HEK293 (cell line): ENCODE measurements around the gene LRRC8E.
A peak's percentile ranks its signal among the peaks of the same experiment; 100 is the strongest.

ENCODE experiments used
- CTCF ChIA-PET: fragments of 350-600 bp; formaldehyde crosslinking; extraction: SDS; loops from one replicate; lab custom pipeline; 2021; ENCODE audit warnings: antibody characterized with exemption; lab: Yijun Ruan, JAX
- POLR2A ChIA-PET: fragments of 300-600 bp; formaldehyde crosslinking; extraction: SDS; loops from one replicate; lab custom pipeline; 2020; ENCODE audit warnings: antibody characterized with exemption, inconsistent platforms; lab: Yijun Ruan, JAX
- H3K27ac ChIP-seq: fragments of 200-500 bp; sonication (Bioruptor generic); 2 replicates; pipeline ENCODE4 v1.5.1; 2014; ENCODE audit warnings: low read depth, low read length, control low read depth, inconsistent platforms; ENCODE audit errors: extremely low read depth
- H3K36me3 ChIP-seq, 2 experiments: fragments of 200-500 bp in 1 of 2; sonication (Bioruptor generic) in 1 of 2; 1 replicate in 1 of 2; 2 replicates in 1 of 2; pipeline ENCODE4 v1.5.1; 2014 to 2017; ENCODE audit warnings: inconsistent platforms in 2 of 2, low read length in 2 of 2; ENCODE audit not compliant: control insufficient read depth in 2 of 2, insufficient read depth in 1 of 2
- H3K4me1 ChIP-seq: fragments of 200-500 bp; sonication (Bioruptor generic); 2 replicates; pipeline ENCODE4 v1.5.1; 2014; ENCODE audit warnings: mild to moderate bottlenecking, low read length, inconsistent platforms; ENCODE audit not compliant: control insufficient read depth, insufficient read depth
- H3K4me3 ChIP-seq: 2 replicates; pipeline ENCODE4 v1.5.1; 2011; ENCODE audit warnings: low read depth, mild to moderate bottlenecking, control low read depth, low read length, moderate library complexity
- H3K9me3 ChIP-seq: fragments of 200-500 bp; sonication (Bioruptor generic); 2 replicates; pipeline ENCODE4 v1.5.1; 2014; ENCODE audit warnings: low read depth, low read length, inconsistent platforms; ENCODE audit not compliant: control insufficient read depth, insufficient read depth
- BCL11A ChIP-seq: fragments of 450-650 bp; formaldehyde crosslinking; IDR thresholded peaks from 2 replicates; pipeline ENCODE4 v1.5.1; 2016; ENCODE audit warnings: low read depth, missing biosample characterization, missing genetic modification characterization
- KLF9 ChIP-seq: fragments of 450-650 bp; formaldehyde crosslinking; IDR thresholded peaks from 2 replicates; pipeline ENCODE4 v1.5.1; 2016; ENCODE audit warnings: missing biosample characterization, missing genetic modification characterization, low read depth
- MZF1 ChIP-seq: fragments of 450-650 bp; formaldehyde crosslinking; IDR thresholded peaks from 2 replicates; pipeline ENCODE4 v1.5.1; 2017; ENCODE audit warnings: missing biosample characterization, missing genetic modification characterization, borderline replicate concordance
- SALL2 ChIP-seq: fragments of 450-650 bp; formaldehyde crosslinking; IDR thresholded peaks from 2 replicates; pipeline ENCODE4 v1.5.0; 2017; ENCODE audit warnings: missing biosample characterization, mild to moderate bottlenecking, missing genetic modification characterization, borderline replicate concordance
- ZBTB7A ChIP-seq: fragments of 450-650 bp; formaldehyde crosslinking; IDR thresholded peaks from 2 replicates; pipeline ENCODE4 v1.5.1; 2016; ENCODE audit warnings: low read depth, missing biosample characterization, missing genetic modification characterization
- ZNF121 ChIP-seq: fragments of 450-650 bp; formaldehyde crosslinking; IDR thresholded peaks from 2 replicates; pipeline ENCODE4 v1.5.1; 2016; ENCODE audit warnings: missing biosample characterization, missing genetic modification characterization
- ZNF146 ChIP-seq: fragments of 450-650 bp; formaldehyde crosslinking; IDR thresholded peaks from 2 replicates; pipeline ENCODE4 v1.5.1; 2016; ENCODE audit warnings: missing biosample characterization, missing genetic modification characterization
- ZNF16 ChIP-seq: fragments of 450-650 bp; formaldehyde crosslinking; IDR thresholded peaks from 2 replicates; pipeline ENCODE4 v1.5.1; 2016; ENCODE audit warnings: low read depth, missing biosample characterization, missing genetic modification characterization
- ZNF18 ChIP-seq: fragments of 450-650 bp; formaldehyde crosslinking; IDR thresholded peaks from 2 replicates; pipeline ENCODE4 v1.5.1; 2016; ENCODE audit warnings: missing biosample characterization, missing genetic modification characterization
- ZNF19 ChIP-seq: fragments of 450-650 bp; formaldehyde crosslinking; IDR thresholded peaks from 2 replicates; pipeline ENCODE4; 2016; ENCODE audit warnings: missing biosample characterization, missing genetic modification characterization, low read depth
- ZNF214 ChIP-seq: fragments of 450-650 bp; formaldehyde crosslinking; IDR thresholded peaks from 2 replicates; pipeline ENCODE4 v1.5.1; 2017; ENCODE audit warnings: missing biosample characterization, mild to moderate bottlenecking, missing genetic modification characterization, borderline replicate concordance
- ZNF280C ChIP-seq: fragments of 450-650 bp; formaldehyde crosslinking; IDR thresholded peaks from 2 replicates; pipeline ENCODE4 v1.5.1; 2016; ENCODE audit warnings: missing biosample characterization, missing genetic modification characterization
- ZNF404 ChIP-seq: fragments of 450-650 bp; formaldehyde crosslinking; IDR thresholded peaks from 2 replicates; pipeline ENCODE4 v1.5.1; 2017; ENCODE audit warnings: missing biosample characterization, missing genetic modification characterization
- ZNF555 ChIP-seq: fragments of 450-650 bp; formaldehyde crosslinking; conservative IDR thresholded peaks from 2 replicates; pipeline ENCODE4 v1.5.1; 2017; ENCODE audit warnings: missing biosample characterization, mild to moderate bottlenecking, missing genetic modification characterization, inconsistent platforms
- ZNF558 ChIP-seq: fragments of 450-650 bp; formaldehyde crosslinking; IDR thresholded peaks from 2 replicates; pipeline ENCODE4 v1.5.1; 2016; ENCODE audit warnings: missing biosample characterization, missing genetic modification characterization
- ZNF610 ChIP-seq: fragments of 450-650 bp; formaldehyde crosslinking; IDR thresholded peaks from 2 replicates; pipeline ENCODE4 v1.5.1; 2016; ENCODE audit warnings: missing biosample characterization, missing genetic modification characterization, borderline replicate concordance
- ZNF654 ChIP-seq: fragments of 450-650 bp; formaldehyde crosslinking; IDR thresholded peaks from 2 replicates; pipeline ENCODE4 v1.5.1; 2016; ENCODE audit warnings: low read depth, missing biosample characterization, missing genetic modification characterization
- ZNF692 ChIP-seq: fragments of 450-650 bp; formaldehyde crosslinking; IDR thresholded peaks from 2 replicates; pipeline ENCODE4 v1.5.1; 2016; ENCODE audit warnings: missing biosample characterization, missing genetic modification characterization
- ZNF785 ChIP-seq: fragments of 450-650 bp; formaldehyde crosslinking; IDR thresholded peaks from 2 replicates; pipeline ENCODE4 v1.5.1; 2016; ENCODE audit warnings: missing biosample characterization, missing genetic modification characterization
- ZNF837 ChIP-seq: fragments of 450-650 bp; formaldehyde crosslinking; IDR thresholded peaks from 2 replicates; pipeline ENCODE4 v1.5.1; 2016; ENCODE audit warnings: missing biosample characterization, missing genetic modification characterization
- ZSCAN4 ChIP-seq: fragments of 450-650 bp; formaldehyde crosslinking; IDR thresholded peaks from 2 replicates; pipeline ENCODE4 v1.5.1; 2017; ENCODE audit warnings: missing biosample characterization, missing genetic modification characterization
- ZXDB ChIP-seq: fragments of 450-650 bp; formaldehyde crosslinking; IDR thresholded peaks from 2 replicates; pipeline ENCODE4 v1.5.1; 2016; ENCODE audit warnings: missing biosample characterization, missing genetic modification characterization

Gene LRRC8E

GRCh38 chr19:7840629-7841028 lies 47.7 kb upstream of the LRRC8E start:
- Histone ChIP-seq H3K36me3 (no peaks in the 10 kb centered on the region; a peak in 1 of 3 replicates), H3K27ac (no peak overlapping the region), H3K4me1 (no peaks in the 10 kb centered on the region), H3K4me3 (no peak overlapping the region), H3K9me3 (no peaks in the 10 kb centered on the region)
- ChIA-PET POLR2A (no interaction called here), CTCF (no interaction called here)
- TF ChIP-seq ZNF214 (tag by site-specific recombination), result no peak
- no peak for TF ChIP-seq KLF9 (tag by site-specific recombination)
- TF ChIP-seq ZNF146 (tag by site-specific recombination), result peak; percentile 99
- no peak for TF ChIP-seq ZNF610
- TF ChIP-seq ZNF121 (tag by site-specific recombination), result 0 out of 2 replicates have a peak, but pooled peaks have one; percentile 17
- TF ChIP-seq ZNF555 (tag by site-specific recombination), result no peak

GRCh38 chr19:7841751-7842660 lies 46.3 kb upstream of the LRRC8E start:
- Histone ChIP-seq H3K9me3 (no peaks in the 10 kb centered on the region), H3K4me1 (no peaks in the 10 kb centered on the region), H3K4me3 (no peak overlapping the region), H3K27ac (no peak overlapping the region), H3K36me3 (no peaks in the 10 kb centered on the region; a peak in 1 of 3 replicates)
- TF ChIP-seq KLF9 (tag by site-specific recombination) (no peak), ZXDB (tag by site-specific recombination) (no peak), MZF1 (tag by site-specific recombination) (no peak), ZNF19 (tag by site-specific recombination) (no peak), ZNF558 (tag by site-specific recombination) (no peak), ZNF404 (tag by site-specific recombination) (no peak), ZNF654 (tag by site-specific recombination) (no peak), SALL2 (no peak), ZNF785 (tag by site-specific recombination) (peak; percentile 66; the same call in 1 of the 2 replicates), ZNF692 (tag by site-specific recombination) (no peak), ZNF18 (tag by site-specific recombination) (peak; percentile 85), ZNF16 (tag by site-specific recombination) (no peak), ZSCAN4 (tag by site-specific recombination) (peak; percentile 99), ZBTB7A (no peak), ZNF280C (tag by site-specific recombination) (peak; percentile 57; the same call in 1 of the 2 replicates), BCL11A (tag by site-specific recombination) (no peak), ZNF837 (tag by site-specific recombination) (no peak)
- POLR2A ChIA-PET, result no interaction called here
- CTCF ChIA-PET, result no interaction called here
